Measurements from ENCODE around the gene LEFTY1. TPM values are rescaled to one million over a fixed set of nuclear protein-coding genes. Genes with fewer than 3 reads are reported as not detected.

Gene LEFTY1
- total and polyA plus RNA-seq, 4 donors, result 0.42 to 1.4 (median 0.87) TPM

DNA sequence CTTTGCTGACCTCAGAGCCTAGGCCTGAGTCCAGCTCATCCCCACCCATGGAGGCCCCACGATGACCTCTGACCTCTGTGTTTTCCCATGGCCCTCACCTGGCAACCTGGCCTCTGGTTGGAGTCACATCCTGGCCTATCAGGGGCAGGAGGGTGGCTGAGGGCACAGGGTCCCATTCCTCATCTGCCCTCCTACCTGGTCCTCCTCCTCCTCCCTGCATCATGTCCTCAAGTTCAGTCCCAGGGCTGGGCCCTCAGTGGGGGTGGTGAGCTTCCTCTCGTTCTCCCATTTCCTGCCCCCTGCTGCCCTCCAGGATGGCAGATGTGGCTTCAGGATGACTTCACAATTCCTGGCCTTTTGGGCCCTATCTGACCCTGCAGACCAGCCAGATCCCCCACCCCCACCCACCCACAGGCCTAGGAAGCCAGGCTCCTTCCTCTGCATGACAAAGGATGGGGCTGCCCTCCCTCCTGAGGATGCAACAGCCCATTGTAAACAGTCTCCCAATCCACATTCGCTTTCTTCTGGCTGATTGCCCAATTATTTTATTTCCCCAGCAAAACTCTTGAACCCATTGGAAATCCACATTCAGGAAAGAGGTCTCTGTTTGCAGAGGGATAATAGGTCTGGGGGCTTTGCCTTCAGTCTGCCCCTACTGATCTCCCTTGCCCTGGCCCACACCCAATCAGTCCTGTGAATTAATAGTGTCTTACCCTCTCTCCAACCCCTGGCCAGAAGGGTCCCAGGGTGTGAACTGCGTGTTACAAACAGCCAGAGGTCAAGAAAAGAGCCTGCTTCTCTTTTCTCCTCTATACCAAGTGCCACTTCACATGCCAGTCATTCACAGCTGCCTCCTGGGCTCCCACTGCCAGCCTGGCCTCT, 10.3 kb upstream of the LEFTY1 start:
- no peak overlapping the region for H3K9ac ChIP-seq (ENCODE audit: low read depth in 1 of 2, low read length in 2 of 2)
- no peak overlapping the region for H3K27ac ChIP-seq (ENCODE audit: low read depth in 1 of 2, low read length in 2 of 2)
- peak; percentile 15 for TF ChIP-seq NR2F2 (IDR thresholded peaks at IDR 0.05)
- no peak for TF ChIP-seq YY1 (IDR thresholded peaks at IDR 0.05)
- WGBS, result 74% methylated on average over 4 of the region's 4 CpGs
- no peaks in the 10 kb centered on the region for H3K9me3 ChIP-seq (ENCODE audit: control insufficient read depth in 4 of 4, low read length in 3 of 4)
- H3K4me3 ChIP-seq (ENCODE audit: low read depth in 1 of 3, low read length in 3 of 3), result no peak overlapping the region
- no peaks in the 10 kb centered on the region for H3K36me3 ChIP-seq (ENCODE audit: control insufficient read depth in 4 of 4, insufficient read depth in 3 of 4, low read depth in 1 of 4, low read length in 3 of 4)
- no peaks in the 10 kb centered on the region for H3K27me3 ChIP-seq (ENCODE audit: control insufficient read depth in 4 of 4, insufficient read depth in 4 of 4, low read length in 3 of 4)
- H3K4me1 ChIP-seq (ENCODE audit: control insufficient read depth in 4 of 4, insufficient read depth in 4 of 4, low read length in 3 of 4), result peaks cover 2 to 10% (median 6%) of the 10 kb centered on the region in 4 donors
- no peak for DNase-seq (ENCODE audit: low spot score)

DNA sequence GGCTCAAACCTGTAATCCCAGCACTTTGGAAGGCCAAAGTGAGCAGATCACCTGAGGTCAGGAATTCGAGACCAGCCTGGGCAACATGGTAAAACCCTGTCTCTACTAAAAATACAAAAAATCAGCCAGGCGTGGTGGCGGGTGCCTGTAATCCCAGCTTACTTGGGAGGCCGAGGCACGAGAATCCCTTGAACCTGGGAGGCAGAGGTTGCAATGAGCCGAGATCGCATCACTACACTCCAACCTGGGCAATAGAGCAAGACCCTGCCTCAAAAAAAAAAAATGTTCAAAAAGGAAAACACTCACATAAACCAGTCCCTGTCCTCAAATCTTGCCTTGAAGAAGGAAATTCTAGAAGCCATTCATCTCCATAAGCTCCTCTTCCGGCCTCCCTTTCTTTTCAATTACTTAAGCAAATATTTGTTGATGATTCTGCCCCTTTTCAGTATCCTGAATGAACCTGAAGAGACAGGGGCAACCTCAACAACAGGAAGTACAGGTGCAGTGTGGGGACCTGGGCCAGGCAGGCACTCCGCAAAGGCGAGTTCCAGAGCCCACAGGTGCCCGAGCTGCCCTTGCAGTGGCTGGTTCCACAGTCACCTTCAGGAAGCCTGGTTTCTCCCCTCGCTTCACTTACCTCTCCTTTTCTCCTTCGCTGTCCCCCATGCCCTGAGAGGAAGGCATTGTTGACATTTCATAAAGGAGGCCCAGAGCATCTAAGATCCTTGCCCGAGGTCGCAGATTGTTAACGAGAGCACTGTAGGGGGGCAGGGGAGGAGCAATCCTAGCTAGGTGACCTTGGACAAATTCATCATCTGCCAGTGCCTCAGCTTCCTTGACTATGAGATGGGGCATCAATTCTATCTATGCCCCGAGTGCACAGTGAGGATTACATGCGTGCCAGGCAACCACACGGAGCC, 8.9 kb upstream of the LEFTY1 start:
- H3K27me3 ChIP-seq (ENCODE audit: control insufficient read depth in 4 of 4, insufficient read depth in 4 of 4, low read length in 3 of 4), result no peaks in the 10 kb centered on the region
- peaks cover 2 to 10% (median 6%) of the 10 kb centered on the region in 4 donors for H3K4me1 ChIP-seq (ENCODE audit: control insufficient read depth in 4 of 4, insufficient read depth in 4 of 4, low read length in 3 of 4)
- 91% methylated on average over 19 of the region's 19 CpGs for WGBS
- no peaks in the 10 kb centered on the region for H3K36me3 ChIP-seq (ENCODE audit: control insufficient read depth in 4 of 4, insufficient read depth in 3 of 4, low read depth in 1 of 4, low read length in 3 of 4)
- no peak overlapping the region for H3K9ac ChIP-seq (ENCODE audit: low read depth in 1 of 2, low read length in 2 of 2)
- no peak for DNase-seq (ENCODE audit: low spot score)
- no peaks in the 10 kb centered on the region for H3K9me3 ChIP-seq (ENCODE audit: control insufficient read depth in 4 of 4, low read length in 3 of 4)
- no peak overlapping the region for H3K4me3 ChIP-seq (ENCODE audit: low read depth in 1 of 3, low read length in 3 of 3)
- TF ChIP-seq HNF4G (IDR thresholded peaks at IDR 0.05) (no peak), FOXA2 (IDR thresholded peaks at IDR 0.05) (no peak), FOXA1 (IDR thresholded peaks at IDR 0.05) (no peak), SP1 (IDR thresholded peaks at IDR 0.05) (no peak), YY1 (IDR thresholded peaks at IDR 0.05) (no peak), HNF4A (conservative IDR thresholded peaks at IDR 0.05) (no peak), EGR1 (IDR thresholded peaks at IDR 0.05; ENCODE audit: low read depth in 2 of 2) (no peak), NR2F2 (IDR thresholded peaks at IDR 0.05) (no peak), RAD21 (IDR thresholded peaks at IDR 0.05) (no peak), JUND (IDR thresholded peaks at IDR 0.05) (no peak)
- TF ChIP-seq, protein P1, sequence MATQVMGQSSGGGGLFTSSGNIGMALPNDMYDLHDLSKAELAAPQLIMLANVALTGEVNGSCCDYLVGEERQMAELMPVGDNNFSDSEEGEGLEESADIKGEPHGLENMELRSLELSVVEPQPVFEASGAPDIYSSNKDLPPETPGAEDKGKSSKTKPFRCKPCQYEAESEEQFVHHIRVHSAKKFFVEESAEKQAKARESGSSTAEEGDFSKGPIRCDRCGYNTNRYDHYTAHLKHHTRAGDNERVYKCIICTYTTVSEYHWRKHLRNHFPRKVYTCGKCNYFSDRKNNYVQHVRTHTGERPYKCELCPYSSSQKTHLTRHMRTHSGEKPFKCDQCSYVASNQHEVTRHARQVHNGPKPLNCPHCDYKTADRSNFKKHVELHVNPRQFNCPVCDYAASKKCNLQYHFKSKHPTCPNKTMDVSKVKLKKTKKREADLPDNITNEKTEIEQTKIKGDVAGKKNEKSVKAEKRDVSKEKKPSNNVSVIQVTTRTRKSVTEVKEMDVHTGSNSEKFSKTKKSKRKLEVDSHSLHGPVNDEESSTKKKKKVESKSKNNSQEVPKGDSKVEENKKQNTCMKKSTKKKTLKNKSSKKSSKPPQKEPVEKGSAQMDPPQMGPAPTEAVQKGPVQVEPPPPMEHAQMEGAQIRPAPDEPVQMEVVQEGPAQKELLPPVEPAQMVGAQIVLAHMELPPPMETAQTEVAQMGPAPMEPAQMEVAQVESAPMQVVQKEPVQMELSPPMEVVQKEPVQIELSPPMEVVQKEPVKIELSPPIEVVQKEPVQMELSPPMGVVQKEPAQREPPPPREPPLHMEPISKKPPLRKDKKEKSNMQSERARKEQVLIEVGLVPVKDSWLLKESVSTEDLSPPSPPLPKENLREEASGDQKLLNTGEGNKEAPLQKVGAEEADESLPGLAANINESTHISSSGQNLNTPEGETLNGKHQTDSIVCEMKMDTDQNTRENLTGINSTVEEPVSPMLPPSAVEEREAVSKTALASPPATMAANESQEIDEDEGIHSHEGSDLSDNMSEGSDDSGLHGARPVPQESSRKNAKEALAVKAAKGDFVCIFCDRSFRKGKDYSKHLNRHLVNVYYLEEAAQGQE (IDR thresholded peaks at IDR 0.05), result no peak
- TF ChIP-seq, protein P2, sequence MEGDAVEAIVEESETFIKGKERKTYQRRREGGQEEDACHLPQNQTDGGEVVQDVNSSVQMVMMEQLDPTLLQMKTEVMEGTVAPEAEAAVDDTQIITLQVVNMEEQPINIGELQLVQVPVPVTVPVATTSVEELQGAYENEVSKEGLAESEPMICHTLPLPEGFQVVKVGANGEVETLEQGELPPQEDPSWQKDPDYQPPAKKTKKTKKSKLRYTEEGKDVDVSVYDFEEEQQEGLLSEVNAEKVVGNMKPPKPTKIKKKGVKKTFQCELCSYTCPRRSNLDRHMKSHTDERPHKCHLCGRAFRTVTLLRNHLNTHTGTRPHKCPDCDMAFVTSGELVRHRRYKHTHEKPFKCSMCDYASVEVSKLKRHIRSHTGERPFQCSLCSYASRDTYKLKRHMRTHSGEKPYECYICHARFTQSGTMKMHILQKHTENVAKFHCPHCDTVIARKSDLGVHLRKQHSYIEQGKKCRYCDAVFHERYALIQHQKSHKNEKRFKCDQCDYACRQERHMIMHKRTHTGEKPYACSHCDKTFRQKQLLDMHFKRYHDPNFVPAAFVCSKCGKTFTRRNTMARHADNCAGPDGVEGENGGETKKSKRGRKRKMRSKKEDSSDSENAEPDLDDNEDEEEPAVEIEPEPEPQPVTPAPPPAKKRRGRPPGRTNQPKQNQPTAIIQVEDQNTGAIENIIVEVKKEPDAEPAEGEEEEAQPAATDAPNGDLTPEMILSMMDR (IDR thresholded peaks at IDR 0.05; ENCODE audit: low read depth, low read length, missing input control), result no peak
- TF ChIP-seq, protein P3, sequence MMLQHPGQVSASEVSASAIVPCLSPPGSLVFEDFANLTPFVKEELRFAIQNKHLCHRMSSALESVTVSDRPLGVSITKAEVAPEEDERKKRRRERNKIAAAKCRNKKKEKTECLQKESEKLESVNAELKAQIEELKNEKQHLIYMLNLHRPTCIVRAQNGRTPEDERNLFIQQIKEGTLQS (IDR thresholded peaks at IDR 0.05), result no peak
- peak overlapping the region; percentile 19 to 72 for H3K27ac ChIP-seq (ENCODE audit: low read depth in 1 of 2, low read length in 2 of 2)
